Measurements from ENCODE around the gene SIRT7.

Gene SIRT7

DNA sequence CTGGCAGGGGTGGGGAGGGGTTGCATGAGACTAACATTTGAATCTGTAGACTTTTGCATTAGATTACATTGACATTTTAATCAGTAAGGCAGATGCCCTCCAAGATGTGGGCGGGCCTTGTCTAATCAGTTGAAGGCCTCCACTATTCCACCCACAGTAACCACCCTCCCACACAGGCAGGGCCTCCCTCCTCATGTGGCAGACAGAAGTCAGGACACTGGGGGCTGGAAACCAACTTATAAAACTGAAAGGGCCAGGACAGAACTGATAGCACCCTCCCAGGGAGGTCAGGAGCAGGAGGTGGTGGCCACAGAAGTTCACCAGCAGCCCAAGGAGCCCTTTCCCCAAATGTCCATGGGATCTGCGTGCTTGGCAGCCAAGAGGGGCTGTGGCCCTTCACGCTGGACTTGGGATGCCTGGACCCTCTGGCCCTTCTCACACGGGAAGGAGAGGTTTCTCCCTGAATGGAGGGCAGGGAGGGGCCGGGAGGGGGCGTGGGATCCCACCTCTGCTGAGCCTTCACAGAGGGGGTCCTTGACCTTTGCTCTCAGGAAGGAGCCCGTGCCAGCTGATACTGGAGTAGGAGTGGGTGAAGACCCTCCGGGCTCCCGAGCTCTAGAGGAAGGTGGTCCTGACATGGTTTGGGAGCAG is 14.5 kb upstream of the SIRT7 start:
- Histone ChIP-seq H3K4me1 (ENCODE audit: low read length) (peaks cover 7% of the 10 kb centered on the region; the same call in 1 of the 2 replicates), H3K9ac (ENCODE audit: low read length) (no peak overlapping the region), H2AFZ (ENCODE audit: low read depth, low read length) (no peak overlapping the region), H3K79me2 (ENCODE audit: low read length) (peaks cover 16% of the 10 kb centered on the region; the same call in 1 of the 2 replicates), H3K4me3 (ENCODE audit: low read length) (no peak overlapping the region), H3K9me3 (ENCODE audit: insufficient read depth, low read length) (no peaks in the 10 kb centered on the region), H3K27me3 (ENCODE audit: low read depth, low read length) (no peaks in the 10 kb centered on the region), H3K36me3 (replicated peaks; ENCODE audit: low read depth, low read length) (no peaks in the 10 kb centered on the region), H3K4me2 (ENCODE audit: low read length) (no peak overlapping the region), H3K27ac (ENCODE audit: low read length) (no peak overlapping the region), H4K20me1 (ENCODE audit: insufficient read depth, low read length) (no peaks in the 10 kb centered on the region)
- TF ChIP-seq, protein P1, sequence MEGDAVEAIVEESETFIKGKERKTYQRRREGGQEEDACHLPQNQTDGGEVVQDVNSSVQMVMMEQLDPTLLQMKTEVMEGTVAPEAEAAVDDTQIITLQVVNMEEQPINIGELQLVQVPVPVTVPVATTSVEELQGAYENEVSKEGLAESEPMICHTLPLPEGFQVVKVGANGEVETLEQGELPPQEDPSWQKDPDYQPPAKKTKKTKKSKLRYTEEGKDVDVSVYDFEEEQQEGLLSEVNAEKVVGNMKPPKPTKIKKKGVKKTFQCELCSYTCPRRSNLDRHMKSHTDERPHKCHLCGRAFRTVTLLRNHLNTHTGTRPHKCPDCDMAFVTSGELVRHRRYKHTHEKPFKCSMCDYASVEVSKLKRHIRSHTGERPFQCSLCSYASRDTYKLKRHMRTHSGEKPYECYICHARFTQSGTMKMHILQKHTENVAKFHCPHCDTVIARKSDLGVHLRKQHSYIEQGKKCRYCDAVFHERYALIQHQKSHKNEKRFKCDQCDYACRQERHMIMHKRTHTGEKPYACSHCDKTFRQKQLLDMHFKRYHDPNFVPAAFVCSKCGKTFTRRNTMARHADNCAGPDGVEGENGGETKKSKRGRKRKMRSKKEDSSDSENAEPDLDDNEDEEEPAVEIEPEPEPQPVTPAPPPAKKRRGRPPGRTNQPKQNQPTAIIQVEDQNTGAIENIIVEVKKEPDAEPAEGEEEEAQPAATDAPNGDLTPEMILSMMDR (IDR thresholded peaks at IDR 0.05; ENCODE audit: low read depth, low read length), result no peak
- no peak for TF ChIP-seq EZH2phosphoT487 (IDR thresholded peaks at IDR 0.05; ENCODE audit: low read depth)

DNA sequence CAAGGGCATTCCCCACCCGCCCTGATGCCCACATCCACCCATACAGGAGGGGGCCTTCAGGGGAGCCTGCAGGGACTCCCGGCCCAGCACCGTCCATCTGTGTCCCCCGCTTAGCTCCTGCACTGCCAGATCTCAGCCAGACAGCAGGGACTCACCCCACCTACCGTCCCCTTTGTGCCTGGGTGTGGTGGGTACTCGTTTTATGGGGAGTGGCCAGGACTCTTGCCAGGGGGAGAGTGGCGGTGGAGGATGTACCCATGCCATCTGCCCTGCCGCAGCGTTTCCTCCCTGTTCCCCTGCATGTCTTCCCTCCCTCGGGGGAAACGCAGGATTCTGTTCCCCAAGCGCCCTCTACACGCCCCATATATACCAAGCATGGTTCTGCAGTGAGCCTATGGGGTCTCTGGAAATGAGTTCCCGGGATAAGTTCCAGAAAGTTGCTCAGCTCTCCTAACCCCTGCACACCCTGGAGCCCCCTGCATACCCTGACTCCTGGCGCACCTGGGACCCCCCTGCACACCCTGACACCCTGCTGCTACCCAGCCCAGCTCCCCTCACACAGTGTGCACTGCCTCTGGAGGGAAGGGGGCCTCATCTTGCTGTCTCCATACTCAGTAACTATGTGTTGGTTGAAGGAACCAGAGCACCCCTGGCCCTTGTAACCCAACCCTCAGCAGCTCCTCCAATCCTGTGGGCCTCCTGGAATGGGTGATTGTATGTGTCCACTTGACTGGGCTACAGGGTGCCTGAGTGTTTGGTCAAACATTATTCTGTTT is 13.8 kb upstream of the SIRT7 start:
- H3K9ac ChIP-seq (ENCODE audit: low read length), result no peak overlapping the region
- no peak overlapping the region for H3K4me3 ChIP-seq (ENCODE audit: low read length)
- H2AFZ ChIP-seq (ENCODE audit: low read depth, low read length), result no peak overlapping the region
- H4K20me1 ChIP-seq (ENCODE audit: insufficient read depth, low read length), result no peaks in the 10 kb centered on the region
- TF ChIP-seq, protein P1 (IDR thresholded peaks at IDR 0.05; ENCODE audit: low read depth, low read length), result no peak
- TF ChIP-seq EZH2phosphoT487 (IDR thresholded peaks at IDR 0.05; ENCODE audit: low read depth), result no peak
- no peaks in the 10 kb centered on the region for H3K36me3 ChIP-seq (replicated peaks; ENCODE audit: low read depth, low read length)
- H3K9me3 ChIP-seq (ENCODE audit: insufficient read depth, low read length), result no peaks in the 10 kb centered on the region
- H3K27ac ChIP-seq (ENCODE audit: low read length), result no peak overlapping the region
- no peaks in the 10 kb centered on the region for H3K27me3 ChIP-seq (ENCODE audit: low read depth, low read length)
- peaks cover 7% of the 10 kb centered on the region; the same call in 1 of the 2 replicates for H3K4me1 ChIP-seq (ENCODE audit: low read length)
- no peak overlapping the region for H3K4me2 ChIP-seq (ENCODE audit: low read length)
- peaks cover 19% of the 10 kb centered on the region for H3K79me2 ChIP-seq (ENCODE audit: low read length)

DNA sequence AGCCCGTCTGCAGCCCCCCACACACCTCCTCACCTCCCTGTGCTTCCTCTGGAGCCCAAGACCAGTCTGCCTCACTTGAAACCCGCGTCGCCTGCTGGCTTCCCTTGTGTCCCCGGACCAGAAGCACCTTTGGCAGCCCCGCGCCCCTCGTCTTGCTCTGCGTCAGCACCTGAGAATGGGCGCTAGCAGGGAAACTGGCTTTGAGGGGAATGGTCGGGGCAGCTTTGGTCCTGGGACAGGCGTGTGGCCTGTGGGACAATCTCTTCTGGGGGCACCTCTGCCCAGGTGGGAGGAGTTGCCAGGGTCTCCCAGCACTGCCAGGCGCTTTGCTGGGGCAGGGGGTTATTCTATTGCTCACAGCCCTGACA is 13.2 kb upstream of the SIRT7 start:
- no peaks in the 10 kb centered on the region for H3K9me3 ChIP-seq (ENCODE audit: insufficient read depth, low read length)
- H3K4me1 ChIP-seq (ENCODE audit: low read length), result peaks cover 9% of the 10 kb centered on the region; the same call in 1 of the 2 replicates
- TF ChIP-seq, protein P1 (IDR thresholded peaks at IDR 0.05; ENCODE audit: low read depth, low read length), result no peak
- no peak for TF ChIP-seq EZH2phosphoT487 (IDR thresholded peaks at IDR 0.05; ENCODE audit: low read depth)
- peaks cover 2% of the 10 kb centered on the region for H4K20me1 ChIP-seq (ENCODE audit: insufficient read depth, low read length)
- H3K4me2 ChIP-seq (ENCODE audit: low read length), result no peak overlapping the region
- H3K79me2 ChIP-seq (ENCODE audit: low read length), result peaks cover 21% of the 10 kb centered on the region
- no peak overlapping the region for H3K4me3 ChIP-seq (ENCODE audit: low read length)
- no peaks in the 10 kb centered on the region for H3K36me3 ChIP-seq (replicated peaks; ENCODE audit: low read depth, low read length)
- H3K27me3 ChIP-seq (ENCODE audit: low read depth, low read length), result no peaks in the 10 kb centered on the region
- no peak overlapping the region for H3K9ac ChIP-seq (ENCODE audit: low read length)
- no peak overlapping the region for H2AFZ ChIP-seq (ENCODE audit: low read depth, low read length)
- H3K27ac ChIP-seq (ENCODE audit: low read length), result no peak overlapping the region

All from OCI-LY3 (cell line).